Measurements from ENCODE around the gene HPS1. TPM values are rescaled to one million over a fixed set of nuclear protein-coding genes. Genes with fewer than 3 reads are reported as not detected.

Gene HPS1
- total RNA-seq, 2 donors from 2014 or later = 39.6 to 43.3 TPM

DNA sequence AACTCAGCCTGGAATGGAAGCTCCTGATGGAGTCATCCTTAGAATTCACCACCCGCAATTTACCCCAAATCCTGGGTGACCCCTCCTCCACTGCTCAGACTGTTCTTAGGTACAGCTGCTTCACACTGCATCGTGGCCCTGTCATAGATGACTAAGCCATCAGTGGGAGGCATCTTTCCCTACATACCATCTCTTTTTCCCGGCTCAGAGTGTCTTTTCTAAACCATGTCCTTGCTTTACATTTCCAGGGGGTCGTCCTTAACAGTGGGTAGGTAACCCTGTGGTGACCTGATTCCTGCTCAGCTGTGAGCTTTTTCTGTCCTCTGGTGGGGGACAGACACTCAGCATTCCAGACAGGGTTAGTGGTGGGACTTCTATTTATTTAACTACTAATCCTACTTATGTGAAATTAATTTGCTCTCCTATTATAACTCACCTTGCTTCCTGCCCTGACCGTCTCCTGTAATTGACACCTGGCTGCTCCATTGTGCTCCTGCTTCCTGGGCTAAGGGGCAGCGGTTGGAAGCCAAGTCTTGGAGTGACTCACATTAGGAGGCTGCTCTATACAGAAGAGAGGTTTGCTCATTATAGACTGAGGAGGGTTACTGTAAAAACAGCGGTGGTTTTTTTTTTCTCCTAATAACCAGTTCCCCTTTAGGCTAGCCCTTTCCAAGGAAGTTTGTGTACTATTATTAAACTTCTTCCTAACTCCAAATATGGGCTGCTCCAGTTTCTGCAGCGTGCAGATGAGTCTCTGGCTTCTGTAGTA lies 72.3 kb downstream of the HPS1 start:
- Mint-ChIP-seq H3K27me3 (ENCODE audit: insufficient read depth) (no peaks in the 10 kb centered on the region), H3K9me3 (peaks cover 9% of the 10 kb centered on the region), H3K4me3 (no peak overlapping the region), H3K36me3 (ENCODE audit: low read depth) (no peaks in the 10 kb centered on the region), H3K27ac (no peak overlapping the region), H3K4me1 (peaks cover 9% of the 10 kb centered on the region)
- WGBS, 2 experiments (ENCODE audit: insufficient coverage in 1 of 2, insufficient read length in 1 of 2) = 58 to 65% methylated on average over 5 to 8 of the region's 8 CpGs
- H3K36me3 ChIP-seq (ENCODE audit: control insufficient read depth, insufficient read depth, low read length) = no peaks in the 10 kb centered on the region
- H3K9ac ChIP-seq (ENCODE audit: extremely low read depth, low read length, poor library complexity, severe bottlenecking) = no peak overlapping the region
- H3K27me3 ChIP-seq (ENCODE audit: control insufficient read depth, insufficient read depth, low read length, poor library complexity, severe bottlenecking) = no peaks in the 10 kb centered on the region
- TF ChIP-seq, protein P1, sequence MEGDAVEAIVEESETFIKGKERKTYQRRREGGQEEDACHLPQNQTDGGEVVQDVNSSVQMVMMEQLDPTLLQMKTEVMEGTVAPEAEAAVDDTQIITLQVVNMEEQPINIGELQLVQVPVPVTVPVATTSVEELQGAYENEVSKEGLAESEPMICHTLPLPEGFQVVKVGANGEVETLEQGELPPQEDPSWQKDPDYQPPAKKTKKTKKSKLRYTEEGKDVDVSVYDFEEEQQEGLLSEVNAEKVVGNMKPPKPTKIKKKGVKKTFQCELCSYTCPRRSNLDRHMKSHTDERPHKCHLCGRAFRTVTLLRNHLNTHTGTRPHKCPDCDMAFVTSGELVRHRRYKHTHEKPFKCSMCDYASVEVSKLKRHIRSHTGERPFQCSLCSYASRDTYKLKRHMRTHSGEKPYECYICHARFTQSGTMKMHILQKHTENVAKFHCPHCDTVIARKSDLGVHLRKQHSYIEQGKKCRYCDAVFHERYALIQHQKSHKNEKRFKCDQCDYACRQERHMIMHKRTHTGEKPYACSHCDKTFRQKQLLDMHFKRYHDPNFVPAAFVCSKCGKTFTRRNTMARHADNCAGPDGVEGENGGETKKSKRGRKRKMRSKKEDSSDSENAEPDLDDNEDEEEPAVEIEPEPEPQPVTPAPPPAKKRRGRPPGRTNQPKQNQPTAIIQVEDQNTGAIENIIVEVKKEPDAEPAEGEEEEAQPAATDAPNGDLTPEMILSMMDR (conservative IDR thresholded peaks at IDR 0.05) = no peak
- no peak overlapping the region for H3K27ac ChIP-seq (ENCODE audit: low read depth, low read length)
- H3K9me3 ChIP-seq (ENCODE audit: control insufficient read depth, low read length) = peaks cover 7% of the 10 kb centered on the region
- DNase-seq = peak; percentile 80
- H3K4me1 ChIP-seq (ENCODE audit: control insufficient read depth, insufficient read depth, low read length) = peaks cover 3% of the 10 kb centered on the region
- H3K4me3 ChIP-seq (ENCODE audit: low read length) = no peak overlapping the region

DNA sequence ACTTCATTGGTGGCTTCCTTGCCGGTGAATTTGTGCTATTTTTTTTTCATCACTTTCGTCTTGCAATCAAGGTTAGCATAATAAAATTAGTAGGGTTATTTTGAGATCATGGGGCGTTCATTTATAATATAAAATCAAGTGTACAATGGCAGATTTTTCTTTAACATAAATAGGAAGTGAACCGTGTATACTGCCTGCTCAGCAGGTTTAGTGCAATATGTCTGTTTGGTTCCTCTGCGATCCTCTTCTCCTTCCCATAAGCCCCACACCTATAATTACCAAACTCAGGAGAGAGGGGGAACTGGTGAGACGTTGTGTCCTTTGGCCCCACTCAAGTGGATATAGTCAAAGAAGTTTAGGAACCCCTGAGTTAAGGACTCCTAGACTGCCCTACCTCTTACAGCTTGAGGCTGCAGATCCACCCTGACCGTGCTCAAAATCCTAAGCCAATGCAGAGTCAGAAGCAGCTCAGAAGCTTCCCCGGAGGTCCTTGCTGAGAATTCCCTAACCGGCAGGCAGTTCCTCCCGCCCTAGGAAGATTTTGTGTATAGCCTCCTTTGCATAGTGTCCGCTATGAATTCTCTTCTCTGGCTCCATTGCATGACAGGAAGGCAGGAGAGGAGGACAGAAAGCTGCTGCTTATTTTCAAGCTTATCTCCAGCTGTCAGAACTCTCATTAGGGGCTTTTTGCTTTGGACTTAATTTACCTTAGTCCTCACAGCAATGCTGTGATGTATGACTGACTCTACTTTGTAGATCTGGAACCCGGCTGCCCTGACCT lies 73.3 kb downstream of the HPS1 start:
- H3K4me1 Mint-ChIP-seq = peaks cover 9% of the 10 kb centered on the region
- H3K4me3 ChIP-seq (ENCODE audit: low read length) = no peak overlapping the region
- DNase-seq = no peak
- no peak overlapping the region for H3K9ac ChIP-seq (ENCODE audit: extremely low read depth, low read length, poor library complexity, severe bottlenecking)
- TF ChIP-seq, protein P1 (conservative IDR thresholded peaks at IDR 0.05) = no peak
- no peak overlapping the region for H3K4me3 Mint-ChIP-seq
- peaks cover 9% of the 10 kb centered on the region for H3K9me3 Mint-ChIP-seq
- H3K9me3 ChIP-seq (ENCODE audit: control insufficient read depth, low read length) = peaks cover 7% of the 10 kb centered on the region
- no peak overlapping the region for H3K27ac Mint-ChIP-seq
- no peaks in the 10 kb centered on the region for H3K27me3 ChIP-seq (ENCODE audit: control insufficient read depth, insufficient read depth, low read length, poor library complexity, severe bottlenecking)
- H3K27me3 Mint-ChIP-seq (ENCODE audit: insufficient read depth) = no peaks in the 10 kb centered on the region
- no peaks in the 10 kb centered on the region for H3K36me3 ChIP-seq (ENCODE audit: control insufficient read depth, insufficient read depth, low read length)
- WGBS, 2 experiments (ENCODE audit: insufficient coverage in 1 of 2, insufficient read length in 1 of 2) = 88 to 90% methylated on average over 5 to 11 of the region's 12 CpGs
- peaks cover 3% of the 10 kb centered on the region for H3K4me1 ChIP-seq (ENCODE audit: control insufficient read depth, insufficient read depth, low read length)
- H3K27ac ChIP-seq (ENCODE audit: low read depth, low read length) = no peak overlapping the region
- no peaks in the 10 kb centered on the region for H3K36me3 Mint-ChIP-seq (ENCODE audit: low read depth)

DNA sequence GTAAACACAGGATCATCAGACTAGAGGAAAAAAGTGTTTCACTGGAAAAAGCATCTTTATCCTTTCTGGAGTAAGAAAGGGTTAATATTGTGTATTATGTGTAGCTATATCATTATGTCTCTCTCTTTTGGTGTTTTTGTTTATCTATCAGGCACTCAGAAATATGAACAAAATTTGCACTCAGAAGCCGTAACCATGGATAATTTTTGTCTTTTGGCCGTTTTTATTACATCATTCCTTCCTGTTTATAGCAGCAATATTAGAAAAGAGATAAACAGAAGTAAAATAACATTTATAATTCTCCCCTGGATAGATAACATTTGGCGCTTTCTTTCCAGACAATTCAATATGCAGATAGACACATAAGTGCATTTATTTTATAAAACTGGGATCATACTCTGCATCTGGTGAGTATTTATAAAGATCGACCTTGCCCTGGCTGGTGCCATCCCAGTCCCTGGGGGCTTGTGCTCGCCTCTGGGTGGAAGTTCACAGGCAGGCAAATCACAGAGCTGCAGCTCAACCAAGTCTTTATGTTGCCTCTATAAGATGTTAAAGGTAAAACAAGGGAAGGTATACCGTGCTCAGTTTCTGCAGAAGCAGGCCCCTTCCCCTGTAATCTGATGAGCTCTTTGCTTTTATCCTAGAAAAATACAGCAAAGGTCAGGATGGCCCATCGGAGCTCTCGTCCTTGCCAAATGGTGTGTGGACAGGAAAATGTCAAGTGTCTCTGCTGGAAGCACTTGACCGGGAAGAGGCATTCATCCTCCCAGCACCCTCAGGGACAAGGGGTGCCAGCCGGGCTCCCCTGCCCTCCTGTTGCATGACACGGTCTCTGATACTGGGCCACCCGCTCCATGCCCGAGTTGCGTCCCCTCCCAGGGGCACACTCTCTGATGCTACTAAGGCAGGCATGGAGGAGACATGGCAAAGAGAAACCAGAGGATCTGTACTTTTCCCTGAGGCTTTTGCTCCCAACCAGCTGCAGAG lies 75.6 kb downstream of the HPS1 start:
- Mint-ChIP-seq H3K27ac (no peak overlapping the region), H3K4me3 (no peak overlapping the region), H3K27me3 (ENCODE audit: insufficient read depth) (peaks cover 8% of the 10 kb centered on the region), H3K36me3 (ENCODE audit: low read depth) (no peaks in the 10 kb centered on the region), H3K4me1 (peaks cover 12% of the 10 kb centered on the region), H3K9me3 (no peaks in the 10 kb centered on the region)
- H3K36me3 ChIP-seq (ENCODE audit: control insufficient read depth, insufficient read depth, low read length) = no peaks in the 10 kb centered on the region
- no peak overlapping the region for H3K9ac ChIP-seq (ENCODE audit: extremely low read depth, low read length, poor library complexity, severe bottlenecking)
- no peak overlapping the region for H3K4me3 ChIP-seq (ENCODE audit: low read length)
- H3K27me3 ChIP-seq (ENCODE audit: control insufficient read depth, insufficient read depth, low read length, poor library complexity, severe bottlenecking) = no peaks in the 10 kb centered on the region
- TF ChIP-seq, protein P1 (conservative IDR thresholded peaks at IDR 0.05) = no peak
- H3K27ac ChIP-seq (ENCODE audit: low read depth, low read length) = no peak overlapping the region
- DNase-seq = no peak
- no peaks in the 10 kb centered on the region for H3K9me3 ChIP-seq (ENCODE audit: control insufficient read depth, low read length)
- peaks cover 3% of the 10 kb centered on the region for H3K4me1 ChIP-seq (ENCODE audit: control insufficient read depth, insufficient read depth, low read length)
- 89 to 92% methylated on average over 11 to 14 of the region's 14 CpGs for WGBS, 2 experiments (ENCODE audit: insufficient coverage in 1 of 2, insufficient read length in 1 of 2)

Measured in endodermal cell (in vitro differentiated cells).